HFF-Myc (cell line): ENCODE measurements around the gene PEBP1.

Experiments used
- DNase-seq: peaks from one replicate; pipeline ENCODE4 v3.0.0-alpha.2; 2011; ENCODE audit warnings: low read depth; ENCODE audit errors: extremely low read depth
- H3K4me3 ChIP-seq: replicated peaks from 2 replicates; pipeline ENCODE4 v1.5.1; 2011; ENCODE audit warnings: low read depth, mild to moderate bottlenecking, control low read depth, low read length
- CTCF ChIP-seq: IDR thresholded peaks from 2 replicates; pipeline ENCODE4 v1.5.1; 2012; ENCODE audit warnings: mild to moderate bottlenecking, low read depth, low read length, control low read depth; ENCODE audit errors: missing control alignments

PEBP1 gene

GRCh38 chr12:118135788-118136558 lies at the start of gene PEBP1:
Gene PEBP1 (plus strand): TSS chr12:118136124. CDS start chr12:118136210, 86 bp downstream.
- peak within 1 kb of the TSS; percentile 78 for H3K4me3 ChIP-seq
- TF ChIP-seq CTCF = no peak
- DNase-seq = peak; percentile 58

GRCh38 chr12:118089782-118090181 lies 46.1 kb upstream of the PEBP1 start:
- DNase-seq = no peak
- no peak for TF ChIP-seq CTCF
- H3K4me3 ChIP-seq = no peak overlapping the region

GRCh38 chr12:118094039-118094438 lies 41.9 kb upstream of the PEBP1 start:
- no peak for DNase-seq
- no peak overlapping the region for H3K4me3 ChIP-seq
- TF ChIP-seq CTCF = no peak

GRCh38 chr12:118098401-118098800 lies 37.5 kb upstream of the PEBP1 start:
- no peak for TF ChIP-seq CTCF

GRCh38 chr12:118098911-118099671 lies 36.8 kb upstream of the PEBP1 start:
- DNase-seq = no peak
- TF ChIP-seq CTCF = no peak

More at GRCh38 chr12:118098401-118098800, 37.5 kb upstream of the PEBP1 start:
- no peak for DNase-seq
- no peak overlapping the region for H3K4me3 ChIP-seq

GRCh38 chr12:118101051-118101450 lies 34.9 kb upstream of the PEBP1 start:
- no peak for DNase-seq
- no peak overlapping the region for H3K4me3 ChIP-seq
- TF ChIP-seq CTCF = no peak

More at GRCh38 chr12:118098911-118099671, 36.8 kb upstream of the PEBP1 start:
- no peak overlapping the region for H3K4me3 ChIP-seq
